Tibial artery (tissue), 4 donors: ENCODE measurements around the gene PAX5.

Source experiments
- DNase-seq, 2 donors: peaks; one replicate each; pipeline ENCODE4 v3.0.0-alpha.2; 2019
- H3K27ac ChIP-seq, 2 donors: fragments of 200-600 bp; sonication (generic) in 1 of 2; 1 replicate in 1 of 2; 2 replicates in 1 of 2; pipeline ENCODE4 v1.5.1; 2018 to 2019; ENCODE audit warnings: mild to moderate bottlenecking in 1 of 2
- H3K27me3 ChIP-seq, 2 donors: fragments of 200-600 bp; sonication (generic) in 1 of 2; one replicate each; pipeline versions ENCODE4 v1.5.1 to v1.6.0; 2016 to 2019
- H3K36me3 ChIP-seq, 3 donors: fragments of 200-600 bp; sonication (generic) in 2 of 3; one replicate each; pipeline ENCODE4 v1.5.1; 2016 to 2019; ENCODE audit warnings: mild to moderate bottlenecking in 2 of 3
- H3K4me1 ChIP-seq, 4 donors: fragments of 200-600 bp; sonication (generic) in 2 of 4; 1 replicate in 3 of 4; 2 replicates in 1 of 4; pipeline ENCODE4 v1.5.1; 2016 to 2019
- H3K4me3 ChIP-seq, 2 donors: fragments of 200-600 bp; sonication (generic) in 1 of 2; 1 replicate in 1 of 2; 2 replicates in 1 of 2; pipeline ENCODE4 v1.5.1; 2018 to 2019; ENCODE audit warnings: mild to moderate bottlenecking in 2 of 2
- H3K9me3 ChIP-seq, 3 donors: fragments of 200-600 bp; sonication (generic) in 1 of 3; one replicate each; pipeline ENCODE4 v1.5.1; 2016 to 2019
- CTCF ChIP-seq, 2 experiments: fragments of 200-600 bp in 1 of 2; fragments of 450-650 bp in 1 of 2; IDR thresholded peaks; one replicate each; pipeline ENCODE4 v1.5.1; 2017 to 2019; ENCODE audit warnings: antibody characterized with exemption in 2 of 2, mild to moderate bottlenecking in 1 of 2, moderate library complexity in 1 of 2
- intact Hi-C: fragments of 100-400 bp; cut with DNase I; formaldehyde crosslinking; loops from one replicate; pipeline ENCODE4 v1.15.0; 2023; ENCODE audit warnings: low total_unique reads

PAX5 gene

GRCh38 chr9:37027582-37028419 is 6.3 kb downstream of the PAX5 start:
- Histone ChIP-seq H3K27me3 (peaks cover 28 to 100% of the 10 kb centered on the region in 2 donors), H3K9me3 (no peaks in the 10 kb centered on the region), H3K27ac (no peak overlapping the region), H3K36me3 (no peaks in the 10 kb centered on the region), H3K4me3 (peak overlapping the region in 1 of 2 donors; percentile 12), H3K4me1 (peaks cover 0 to 54% (median 44%) of the 10 kb centered on the region in 4 donors)
- no peak for TF ChIP-seq CTCF (IDR thresholded peaks at IDR 0.05)
- intact Hi-C loops = no loop called here
- DNase-seq = peak in 1 of 2 donors; percentile 62

- TF ChIP-seq CTCF (IDR thresholded peaks at IDR 0.05) = no peak
- no peak for DNase-seq
- no peak overlapping the region for H3K27ac ChIP-seq
- H3K27me3 ChIP-seq = peaks cover 28 to 100% of the 10 kb centered on the region in 2 donors
- intact Hi-C loops = no loop called here
- peak overlapping the region in 1 of 2 donors; percentile 45 for H3K4me3 ChIP-seq
- no peaks in the 10 kb centered on the region for H3K36me3 ChIP-seq
- H3K4me1 ChIP-seq = peaks cover 0 to 54% (median 44%) of the 10 kb centered on the region in 4 donors
- no peaks in the 10 kb centered on the region for H3K9me3 ChIP-seq
Measured at GRCh38 chr9:37026931-37027581, 7.0 kb downstream of the PAX5 start.

GRCh38 chr9:37026113-37026930 is 7.7 kb downstream of the PAX5 start:
- DNase-seq = no peak
- Histone ChIP-seq H3K27me3 (peaks cover 28 to 98% of the 10 kb centered on the region in 2 donors), H3K4me3 (peak overlapping the region in 1 of 2 donors; percentile 45), H3K9me3 (no peaks in the 10 kb centered on the region), H3K36me3 (no peaks in the 10 kb centered on the region), H3K4me1 (peaks cover 0 to 54% (median 44%) of the 10 kb centered on the region in 4 donors), H3K27ac (no peak overlapping the region)
- intact Hi-C loops = no loop called here
- TF ChIP-seq CTCF (IDR thresholded peaks at IDR 0.05) = no peak

- intact Hi-C loops = no loop called here
Measured at GRCh38 chr9:37025823-37026112, 8.3 kb downstream of the PAX5 start.

More at GRCh38 chr9:37025823-37026112, 8.3 kb downstream of the PAX5 start:
- H3K4me1 ChIP-seq = peaks cover 0 to 54% (median 44%) of the 10 kb centered on the region in 4 donors
- TF ChIP-seq CTCF (IDR thresholded peaks at IDR 0.05) = no peak
- peak overlapping the region; percentile 10 to 45 for H3K4me3 ChIP-seq
- H3K27me3 ChIP-seq = peaks cover 28 to 95% of the 10 kb centered on the region in 2 donors
- no peak for DNase-seq
- no peak overlapping the region for H3K27ac ChIP-seq
- H3K36me3 ChIP-seq = no peaks in the 10 kb centered on the region
- H3K9me3 ChIP-seq = no peaks in the 10 kb centered on the region
